Measurements from ENCODE around the gene PPP1CC.

- TF ChIP-seq POLR2A (IDR thresholded peaks at IDR 0.05; ENCODE audit: low read depth, low read length) (no peak), JUN (IDR thresholded peaks at IDR 0.05; ENCODE audit: borderline replicate concordance, insufficient read depth, insufficient read length, low read depth) (no peak), MYC (IDR thresholded peaks at IDR 0.05; ENCODE audit: low read depth, low read length) (no peak), EZH2 (IDR thresholded peaks at IDR 0.05; ENCODE audit: borderline replicate concordance, low read depth, low read length, severe bottlenecking) (no peak)
- TF ChIP-seq, protein P1, sequence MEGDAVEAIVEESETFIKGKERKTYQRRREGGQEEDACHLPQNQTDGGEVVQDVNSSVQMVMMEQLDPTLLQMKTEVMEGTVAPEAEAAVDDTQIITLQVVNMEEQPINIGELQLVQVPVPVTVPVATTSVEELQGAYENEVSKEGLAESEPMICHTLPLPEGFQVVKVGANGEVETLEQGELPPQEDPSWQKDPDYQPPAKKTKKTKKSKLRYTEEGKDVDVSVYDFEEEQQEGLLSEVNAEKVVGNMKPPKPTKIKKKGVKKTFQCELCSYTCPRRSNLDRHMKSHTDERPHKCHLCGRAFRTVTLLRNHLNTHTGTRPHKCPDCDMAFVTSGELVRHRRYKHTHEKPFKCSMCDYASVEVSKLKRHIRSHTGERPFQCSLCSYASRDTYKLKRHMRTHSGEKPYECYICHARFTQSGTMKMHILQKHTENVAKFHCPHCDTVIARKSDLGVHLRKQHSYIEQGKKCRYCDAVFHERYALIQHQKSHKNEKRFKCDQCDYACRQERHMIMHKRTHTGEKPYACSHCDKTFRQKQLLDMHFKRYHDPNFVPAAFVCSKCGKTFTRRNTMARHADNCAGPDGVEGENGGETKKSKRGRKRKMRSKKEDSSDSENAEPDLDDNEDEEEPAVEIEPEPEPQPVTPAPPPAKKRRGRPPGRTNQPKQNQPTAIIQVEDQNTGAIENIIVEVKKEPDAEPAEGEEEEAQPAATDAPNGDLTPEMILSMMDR (IDR thresholded peaks at IDR 0.05; ENCODE audit: extremely low read depth in 1 of 2, insufficient read depth in 1 of 2, low read depth in 1 of 2, low read length in 2 of 2), result no peak
Measured at GRCh38 chr12:110690127-110690430, 52.6 kb downstream of the PPP1CC start.

Data from endothelial cell of umbilical vein (primary cell).